NCI-H1436 (cell line): ENCODE results near the gene CTNNB1.
"Not testable (repeated sequence)": the region's sequence is repeated elsewhere in the genome, so short reads cannot be mapped to it uniquely, and the experiment has no call there.

ENCODE experiments used
- DNase-seq: peaks from one replicate; lab custom pipeline; 2025; lab: John Stamatoyannopoulos, UW

CTNNB1 gene

DNA sequence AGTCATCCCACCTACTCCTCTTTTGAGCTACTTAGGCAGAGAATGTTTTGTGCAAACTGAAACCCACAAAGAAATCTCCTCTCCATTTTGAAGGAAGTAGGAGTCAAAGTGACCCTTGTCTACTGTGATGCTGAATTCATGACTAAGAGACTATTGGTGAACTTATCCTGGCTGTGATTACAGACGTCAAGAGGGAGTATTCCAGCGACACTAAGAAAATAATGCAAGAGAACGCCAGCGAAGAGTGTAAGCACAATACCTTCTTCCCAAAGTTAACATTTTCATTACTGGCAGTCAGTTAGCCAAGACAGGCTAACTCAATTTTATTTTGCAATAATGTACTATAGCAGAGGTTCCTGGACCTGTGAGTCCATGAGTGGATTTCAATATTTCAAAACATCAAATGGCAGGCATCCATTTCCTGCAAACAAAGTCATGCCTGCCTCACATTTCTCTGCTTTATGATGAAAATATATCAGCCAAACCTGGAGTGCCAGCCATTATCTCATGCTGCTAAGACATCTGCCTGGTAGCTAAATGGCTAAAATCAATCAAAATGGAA lies 59.0 kb downstream of the CTNNB1 start:
- no peak for DNase-seq

GRCh38 chr3:41259449-41260062 lies 60.3 kb downstream of the CTNNB1 start:
- DNase-seq: no peak

GRCh38 chr3:41260063-41260450 lies 60.8 kb downstream of the CTNNB1 start:
- DNase-seq: no peak

DNA sequence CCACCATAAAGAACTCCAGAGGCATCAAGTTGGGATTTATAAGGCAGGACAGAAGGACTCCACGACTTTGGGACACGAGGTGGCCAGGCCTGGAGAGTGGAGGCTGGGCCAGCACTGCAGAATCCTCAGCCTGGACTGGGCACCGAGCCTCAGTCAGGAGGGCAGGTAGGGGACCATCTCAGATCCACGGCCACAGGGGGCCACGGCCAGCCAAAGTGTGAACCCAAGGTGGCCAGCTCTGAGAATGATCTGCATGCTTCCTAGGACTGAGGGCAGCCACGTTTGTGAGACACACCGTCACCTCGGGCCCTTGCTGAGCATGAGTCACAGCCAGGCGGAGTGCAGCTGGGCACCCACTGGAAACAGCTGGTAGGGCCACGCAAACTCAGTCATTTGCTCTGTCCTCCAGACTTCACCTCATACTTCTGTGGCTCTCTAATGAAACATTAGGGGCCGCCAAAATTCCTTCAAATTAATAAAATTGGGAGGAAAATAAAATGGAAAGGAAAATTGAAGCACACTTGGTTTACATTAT lies 65.8 kb downstream of the CTNNB1 start:
- DNase-seq: no peak

DNA sequence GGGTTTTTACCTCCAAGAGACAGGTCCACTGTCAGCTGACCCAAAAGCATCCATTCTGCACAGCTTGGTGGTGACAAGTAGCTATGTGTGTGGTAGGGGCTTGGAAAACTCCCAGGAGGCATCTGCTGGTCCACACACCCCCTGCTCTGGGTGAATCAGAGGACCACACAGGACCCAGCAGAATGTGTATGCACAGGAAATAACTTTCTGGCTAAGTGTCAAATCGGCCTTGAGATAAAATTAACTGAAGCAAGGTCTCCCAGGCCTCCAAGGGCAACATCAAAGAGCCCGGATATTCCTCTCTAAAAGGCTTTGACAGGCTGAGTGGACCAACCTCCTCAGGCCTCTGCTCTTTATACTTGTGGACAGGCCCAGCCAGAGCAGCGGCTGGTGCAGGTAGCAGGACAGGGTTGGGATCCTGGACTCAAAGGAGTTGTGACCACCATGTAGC lies 66.5 kb downstream of the CTNNB1 start:
- no peak for DNase-seq

DNA sequence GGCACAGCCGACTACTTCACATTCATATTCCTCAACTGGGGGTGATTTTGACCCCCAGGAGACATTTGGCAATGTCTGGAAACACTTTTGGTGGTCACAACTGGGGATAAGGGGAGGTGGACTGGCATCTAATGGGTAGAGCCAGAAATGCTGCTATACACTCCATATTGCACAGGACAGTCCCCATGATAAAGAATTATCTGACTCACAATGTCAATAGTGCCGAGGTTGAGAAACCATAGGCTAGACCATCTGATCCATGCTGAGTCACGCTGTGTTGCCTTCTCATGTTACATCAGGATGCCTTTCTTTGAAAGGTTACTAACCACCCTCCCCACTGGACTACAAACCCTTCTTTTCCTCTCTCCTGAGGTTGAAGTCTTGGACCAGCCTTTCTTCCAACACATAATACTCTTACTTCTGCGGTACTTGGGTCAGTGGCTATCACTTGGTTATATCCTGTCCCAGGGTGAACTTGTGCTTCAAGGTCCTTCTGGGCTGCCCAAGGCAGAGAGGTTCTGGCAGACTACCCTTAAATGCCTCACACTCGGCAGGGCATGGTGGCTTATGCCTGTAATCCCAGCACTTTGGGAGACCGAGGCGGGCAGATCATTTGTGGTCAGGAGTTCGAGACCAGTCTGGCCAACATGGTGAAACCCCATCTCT lies 68.8 kb downstream of the CTNNB1 start:
- DNase-seq: no peak

GRCh38 chr3:41272667-41273066 lies 73.4 kb downstream of the CTNNB1 start:
- DNase-seq: no peak

DNA sequence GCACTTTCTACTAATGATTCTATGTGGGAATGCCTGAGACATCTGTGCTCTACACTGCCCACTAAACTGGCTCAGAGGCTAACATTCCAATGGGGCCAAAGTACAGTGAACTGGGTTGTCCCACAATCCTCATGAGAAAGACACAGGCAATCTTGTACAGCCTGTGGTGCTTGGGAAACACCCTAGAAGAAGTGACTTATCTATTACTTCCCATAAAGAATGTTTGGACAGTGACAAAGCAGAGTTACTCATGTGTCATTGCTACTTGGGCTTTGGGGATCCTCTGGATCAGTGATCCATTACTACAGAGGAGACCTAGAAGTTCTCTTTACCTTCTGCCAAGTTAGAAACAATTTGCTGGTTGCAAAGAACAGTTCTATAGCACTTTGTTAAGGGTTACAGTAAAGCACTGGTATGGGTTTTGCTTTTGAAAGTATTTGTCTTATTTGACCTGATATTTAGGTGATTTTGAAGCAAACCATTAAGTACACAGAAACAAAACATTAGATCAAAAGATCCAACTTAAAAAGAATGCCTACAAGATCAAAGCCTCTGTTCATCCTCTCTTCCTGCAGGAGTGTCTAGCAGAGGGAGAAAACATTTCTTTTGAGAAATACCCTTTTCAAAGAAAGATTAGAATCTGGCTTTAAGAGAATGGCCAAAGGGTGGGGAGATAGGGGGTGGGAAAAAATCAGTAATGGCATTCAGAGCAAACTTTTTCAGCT lies 75.8 kb downstream of the CTNNB1 start:
- no peak for DNase-seq

DNA sequence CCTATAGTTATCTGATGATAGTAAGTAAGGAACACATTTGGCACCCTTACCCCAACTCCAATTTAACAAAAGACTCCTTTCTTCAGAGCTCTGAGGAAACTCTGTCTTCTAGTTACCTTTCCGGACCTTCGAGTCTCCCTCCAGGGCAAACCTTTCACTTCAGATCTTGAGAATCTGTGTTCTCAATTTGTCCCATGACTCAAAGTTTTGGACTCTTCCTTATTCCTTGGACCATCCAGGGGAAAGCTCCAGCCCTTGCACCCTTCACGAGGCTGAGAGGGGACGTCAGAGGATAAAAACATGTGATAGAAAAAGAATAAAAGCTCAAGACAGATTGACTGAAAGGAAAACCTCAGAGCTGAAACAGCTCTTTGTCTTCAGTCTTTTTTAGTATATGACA lies 76.9 kb downstream of the CTNNB1 start:
- no peak for DNase-seq

- no peak for DNase-seq
Measured at GRCh38 chr3:41277790-41278465, 78.6 kb downstream of the CTNNB1 start.

DNA sequence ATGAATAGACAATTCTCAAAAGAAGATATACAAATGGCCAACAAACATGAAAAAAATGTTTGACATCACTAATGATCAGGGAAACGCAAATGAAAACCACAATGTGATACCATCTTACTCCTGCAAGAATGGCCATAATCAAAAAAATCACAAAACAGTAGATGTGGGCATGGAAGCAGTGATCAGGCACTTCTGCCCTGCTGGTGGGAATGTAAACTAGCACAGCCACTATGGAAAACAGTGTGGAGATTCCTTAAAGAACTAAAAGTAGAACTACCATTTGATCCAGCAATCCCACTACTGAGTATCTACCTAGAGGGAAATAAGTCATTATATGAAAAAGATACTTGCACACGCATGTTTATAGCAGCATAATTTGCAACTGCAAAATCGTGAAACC lies 85.6 kb downstream of the CTNNB1 start:
- not testable (repeated sequence) for DNase-seq

DNA sequence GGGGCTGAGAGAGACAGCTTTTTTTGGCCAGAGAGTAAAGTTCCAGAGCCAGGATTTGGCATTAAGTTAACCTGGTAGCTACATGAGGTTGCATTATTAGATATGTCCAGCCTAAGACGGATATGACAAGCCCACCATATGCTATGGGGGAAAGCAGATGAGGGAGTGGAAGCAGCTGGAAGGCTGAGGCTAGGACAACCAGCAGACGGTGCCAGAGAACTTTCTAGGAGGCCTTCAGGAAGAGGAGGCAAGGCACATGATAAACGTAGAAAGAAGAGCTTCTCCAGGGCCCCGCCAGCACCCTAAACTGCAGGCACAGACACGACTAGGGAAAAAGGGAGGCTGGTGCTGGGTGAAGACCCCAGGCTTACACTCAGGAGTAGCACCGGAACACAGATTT lies 87.0 kb downstream of the CTNNB1 start:
- DNase-seq: no peak

DNA sequence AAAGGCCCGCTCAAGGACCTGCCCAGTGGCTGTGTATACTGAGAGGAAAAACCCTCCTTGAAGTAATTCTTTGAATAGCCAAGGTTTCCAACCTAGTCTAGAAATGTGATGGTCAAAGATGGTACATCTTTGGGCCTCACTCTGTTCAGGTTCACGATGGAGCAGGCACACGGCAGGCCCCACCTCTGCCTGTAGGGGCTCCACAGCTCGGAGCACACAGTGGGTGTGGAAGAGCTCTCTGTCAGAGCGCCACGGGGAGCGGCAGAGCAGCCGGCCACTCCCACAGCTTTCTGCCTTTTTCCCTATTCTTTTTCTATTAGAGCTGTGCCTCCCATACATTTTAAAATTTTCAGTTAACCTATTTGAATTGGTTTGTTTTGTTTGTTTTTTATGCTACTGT lies 89.5 kb downstream of the CTNNB1 start:
- no peak for DNase-seq
